ENCODE measurements around the gene CSGALNACT2.

Gene CSGALNACT2

DNA sequence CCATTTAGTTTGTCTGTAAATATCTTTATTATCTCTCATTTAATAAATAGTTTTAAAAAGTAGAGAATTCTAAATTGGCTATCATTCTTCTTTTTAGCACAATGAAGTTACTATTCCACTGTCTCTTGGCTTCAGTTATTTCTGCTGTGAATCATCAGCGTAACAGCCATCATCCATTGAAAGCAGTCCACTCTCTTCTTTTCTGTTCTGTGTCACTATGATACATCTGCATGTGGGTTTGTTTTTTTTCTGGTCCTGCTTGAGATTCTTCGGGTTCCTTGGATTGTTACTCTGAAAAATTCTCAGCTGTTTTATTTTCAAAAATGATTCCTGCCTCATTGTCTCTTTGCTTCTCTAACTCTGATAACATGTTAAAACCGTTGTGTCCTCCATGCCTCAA is 52.5 kb downstream of the CSGALNACT2 start:
- DNase-seq = no peak

DNA sequence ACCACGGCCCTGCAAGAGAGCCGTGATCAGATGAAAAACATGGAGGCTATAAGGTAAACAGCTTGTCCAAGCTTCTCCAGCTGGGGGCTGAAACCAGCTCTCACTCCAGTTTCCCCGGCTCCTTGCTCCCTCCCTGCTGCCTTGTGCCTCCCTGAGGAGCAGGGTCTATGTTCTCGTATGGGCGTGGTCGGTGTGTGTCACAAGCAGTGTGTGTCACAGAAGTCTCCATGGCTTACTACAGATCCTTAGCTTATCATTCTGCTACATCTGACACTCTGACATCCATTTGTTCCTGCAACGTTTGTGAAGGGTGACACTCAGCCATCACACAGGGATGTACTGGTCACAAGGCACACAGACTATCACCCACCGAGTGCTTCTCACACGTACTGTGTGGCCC is 54.6 kb downstream of the CSGALNACT2 start:
- DNase-seq = no peak

DNA sequence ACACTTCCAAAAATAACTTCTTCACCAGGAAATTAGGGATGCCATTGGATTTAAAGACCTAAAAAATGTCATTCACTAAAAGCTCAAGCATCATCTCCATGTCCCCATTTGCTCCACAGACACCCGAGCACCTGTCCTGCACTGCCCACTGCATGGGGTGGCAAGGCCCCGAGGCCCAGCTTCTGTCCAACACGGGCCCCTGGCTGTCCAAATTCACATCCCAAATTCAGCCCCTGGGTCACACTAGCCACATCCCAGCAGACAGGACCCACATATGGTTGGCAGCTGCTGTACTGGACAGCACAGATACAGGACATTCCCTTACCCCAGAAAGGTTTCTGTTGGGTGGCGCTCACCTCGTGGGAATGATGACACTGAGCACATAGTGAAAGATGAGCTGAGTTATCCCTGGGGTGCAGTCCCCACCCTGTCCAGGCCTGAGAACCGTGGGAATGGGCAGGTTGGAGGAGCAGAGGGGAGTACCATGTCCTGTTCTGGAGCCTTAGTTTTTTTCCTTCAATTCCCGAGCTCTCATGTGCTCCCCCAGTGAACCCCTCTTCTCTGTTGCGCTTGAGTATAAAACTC is 55.3 kb downstream of the CSGALNACT2 start:
- DNase-seq = no peak

DNA sequence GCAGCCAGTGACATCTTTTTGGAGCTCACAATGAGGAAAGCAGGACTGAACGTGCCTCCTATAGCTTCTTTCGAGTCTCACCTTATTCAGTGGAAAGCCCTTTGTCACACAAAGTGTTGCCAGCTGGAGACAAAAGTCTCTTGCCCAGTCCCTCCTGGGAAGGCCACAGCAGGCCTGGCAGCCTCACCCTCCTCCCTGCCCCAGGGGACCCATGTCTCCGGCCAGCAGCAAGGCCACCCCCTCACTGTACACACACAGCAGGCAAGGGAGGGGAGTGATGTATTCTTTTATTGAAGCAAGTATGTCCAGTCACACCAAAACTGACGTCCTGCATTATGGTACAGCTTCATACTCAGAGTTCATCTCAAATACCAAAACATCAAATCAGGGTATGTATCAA is 56.0 kb downstream of the CSGALNACT2 start:
- DNase-seq = no peak

DNA sequence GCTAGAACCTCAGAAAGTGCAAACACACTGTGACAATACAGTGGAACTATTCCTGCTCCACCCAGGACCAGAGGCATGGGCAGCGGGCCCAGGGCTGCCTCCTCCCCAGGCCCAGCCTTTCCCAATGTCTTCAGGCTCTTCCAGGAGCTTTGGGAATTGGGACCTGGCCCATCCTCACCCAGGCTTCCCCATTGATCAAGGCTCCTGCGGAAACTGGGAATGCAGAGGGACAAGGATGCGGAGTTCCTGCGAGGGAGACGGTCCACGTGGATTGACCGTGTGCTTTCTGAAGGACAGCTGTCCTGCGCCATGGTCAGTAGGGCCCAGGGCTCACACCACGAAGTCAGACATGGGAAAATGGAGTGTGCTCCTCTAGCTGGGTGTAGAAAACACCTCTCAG is 56.6 kb downstream of the CSGALNACT2 start:
- DNase-seq = no peak

DNA sequence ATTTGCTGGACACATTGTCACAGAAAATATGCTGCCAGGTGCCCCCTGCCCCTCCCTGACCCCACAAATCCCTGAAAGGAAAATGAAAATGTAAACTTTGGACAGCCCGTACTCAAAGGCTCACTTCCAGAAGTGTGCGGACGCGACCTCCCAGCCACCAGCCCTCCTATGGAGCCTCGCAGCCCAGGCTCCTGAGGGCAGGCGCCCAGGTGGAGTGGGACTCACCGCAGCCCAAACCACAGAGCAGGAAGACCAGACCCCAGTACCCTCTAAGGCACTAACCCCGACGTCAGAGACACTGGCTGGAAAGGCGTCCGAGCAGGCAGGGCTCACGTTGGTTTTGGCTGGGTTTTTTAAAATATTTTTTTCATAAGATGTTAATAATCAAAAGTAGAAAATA is 57.3 kb downstream of the CSGALNACT2 start:
- no peak for DNase-seq

DNA sequence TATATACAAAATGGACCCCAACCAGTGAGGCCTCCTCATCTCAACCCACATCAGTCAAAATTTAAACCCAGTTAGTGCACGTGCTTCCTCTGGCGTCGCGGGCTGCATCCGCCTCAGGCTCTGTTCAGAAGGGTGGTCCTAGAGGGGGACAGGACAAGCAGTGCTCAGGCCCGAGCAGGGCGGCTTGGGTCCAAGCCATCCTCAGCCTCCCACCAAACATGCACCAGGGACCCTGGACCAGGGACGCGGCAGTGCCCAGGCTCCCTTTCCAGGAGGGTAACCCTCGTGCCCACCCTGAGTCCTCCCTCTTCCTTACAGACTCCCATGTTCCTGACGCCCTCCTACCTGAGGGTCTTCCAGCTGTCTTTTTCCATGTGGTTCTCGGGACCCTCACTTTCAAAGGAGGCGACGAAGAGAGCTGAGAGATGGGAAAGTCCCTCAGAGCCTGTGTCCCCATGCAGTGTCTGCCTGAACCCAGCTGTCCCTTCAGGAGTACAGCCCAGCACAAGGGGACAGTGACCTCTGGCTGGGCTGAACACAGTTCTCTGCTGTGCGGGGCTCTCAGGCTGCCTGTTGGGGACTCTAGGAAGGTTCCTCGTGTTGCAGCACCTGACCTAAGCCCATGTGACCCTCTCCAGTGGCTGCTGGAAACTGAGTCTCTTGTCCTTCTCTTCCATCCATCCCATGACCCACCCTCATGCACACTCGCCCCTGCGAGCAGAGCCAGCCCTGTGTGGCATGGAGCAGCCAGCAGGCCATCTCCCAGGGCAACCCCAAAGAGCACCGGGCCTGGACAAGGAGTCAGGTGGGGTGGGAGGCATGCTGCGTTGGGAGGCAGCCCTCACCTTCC is 58.1 kb downstream of the CSGALNACT2 start:
- DNase-seq = no peak

DNA sequence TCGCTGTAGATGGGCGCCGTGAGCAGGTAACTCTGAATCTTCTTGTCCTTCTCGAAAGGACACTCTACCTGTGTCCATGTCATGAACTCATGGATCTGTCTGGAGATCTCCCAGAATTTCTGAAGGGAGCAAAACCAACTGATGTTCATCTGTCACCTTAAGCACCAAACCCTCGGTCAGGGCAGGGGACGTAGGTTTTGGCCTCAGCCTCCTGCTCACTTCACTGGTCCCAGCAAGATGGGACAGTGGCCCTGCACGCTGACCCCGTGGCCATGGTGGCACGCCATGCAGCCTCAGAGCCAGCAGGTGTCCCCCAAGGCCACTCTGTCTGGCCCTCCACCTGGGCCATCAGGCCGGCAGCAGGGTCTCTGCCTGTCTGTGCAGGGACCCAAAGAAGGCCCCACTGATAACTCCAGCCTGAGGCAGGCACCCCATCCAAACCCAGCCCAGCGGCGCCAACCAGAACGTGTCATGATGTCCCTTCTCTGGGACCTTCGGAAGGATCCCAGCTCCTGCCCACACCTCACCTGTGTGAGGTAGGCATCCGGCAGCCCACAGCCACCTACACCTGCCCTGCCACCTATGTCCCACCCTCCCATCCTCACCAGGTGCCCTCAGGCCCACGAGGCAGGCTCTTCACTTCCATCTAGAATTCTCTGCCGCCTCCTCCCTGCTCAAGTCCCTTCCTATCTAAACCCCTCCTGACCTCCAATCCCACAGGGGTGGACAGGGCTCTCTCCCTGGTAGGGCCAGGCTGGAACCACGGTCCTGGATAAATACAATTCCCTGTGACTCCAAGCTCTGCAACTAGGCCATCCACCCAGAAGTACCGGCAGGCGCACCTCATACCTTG is 59.0 kb downstream of the CSGALNACT2 start:
- no peak for DNase-seq

DNA sequence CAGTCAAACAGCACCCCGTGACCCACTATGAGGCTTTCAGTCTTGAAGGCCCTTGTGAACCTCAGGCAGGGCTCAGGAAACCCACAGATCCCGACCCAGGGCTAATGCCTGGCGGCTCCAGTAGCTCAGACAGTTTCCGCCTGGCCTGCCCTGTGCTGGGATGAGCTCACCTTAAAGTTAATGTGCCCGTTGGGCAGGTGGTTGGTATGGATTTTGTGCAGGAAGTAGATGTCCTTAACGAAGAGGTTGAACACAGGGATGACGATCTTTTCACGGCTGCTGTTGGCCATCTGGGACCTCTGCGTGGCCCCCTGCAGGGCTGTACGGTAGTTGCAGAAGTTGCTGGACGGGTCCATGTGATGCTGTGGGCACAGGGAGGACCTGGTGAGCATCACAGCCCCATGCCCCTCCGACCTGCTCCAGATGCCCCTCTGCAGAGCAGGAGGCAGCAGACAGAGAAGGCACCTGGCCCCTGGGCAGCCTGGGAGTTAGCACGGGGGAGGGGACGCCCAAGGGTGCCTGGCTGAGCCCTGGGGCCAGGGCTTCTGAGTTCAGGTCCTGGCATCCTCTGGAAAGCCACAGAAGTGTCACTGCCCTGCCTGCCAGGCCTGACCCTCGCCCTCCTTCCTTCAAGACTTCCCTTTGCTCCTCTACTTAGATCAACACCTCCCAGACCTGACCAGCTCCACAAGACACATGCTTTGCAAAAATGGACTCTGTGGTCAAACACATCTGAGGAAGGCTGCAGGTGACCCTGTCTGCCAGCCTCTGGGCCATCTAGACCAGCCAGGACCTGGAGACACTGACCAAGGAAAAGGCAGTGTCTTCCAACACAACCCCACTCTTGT is 59.8 kb downstream of the CSGALNACT2 start:
- DNase-seq = no peak

DNA sequence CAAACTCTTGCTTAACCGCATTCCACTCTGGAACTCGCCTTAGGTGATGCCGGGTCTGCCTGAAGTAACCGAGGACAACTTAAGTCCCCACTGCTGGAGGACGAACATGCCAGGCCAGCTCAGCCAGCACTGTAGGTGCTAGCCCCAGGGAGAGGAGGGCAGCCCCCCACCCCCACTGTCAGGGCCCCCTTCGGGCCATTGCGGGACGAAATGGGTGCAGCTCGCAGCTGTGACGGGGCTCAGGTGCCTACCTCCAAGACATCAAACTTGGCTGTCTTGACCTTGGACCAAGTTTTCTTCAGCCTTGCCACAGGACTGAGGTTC is 60.4 kb downstream of the CSGALNACT2 start:
- no peak for DNase-seq

DNA sequence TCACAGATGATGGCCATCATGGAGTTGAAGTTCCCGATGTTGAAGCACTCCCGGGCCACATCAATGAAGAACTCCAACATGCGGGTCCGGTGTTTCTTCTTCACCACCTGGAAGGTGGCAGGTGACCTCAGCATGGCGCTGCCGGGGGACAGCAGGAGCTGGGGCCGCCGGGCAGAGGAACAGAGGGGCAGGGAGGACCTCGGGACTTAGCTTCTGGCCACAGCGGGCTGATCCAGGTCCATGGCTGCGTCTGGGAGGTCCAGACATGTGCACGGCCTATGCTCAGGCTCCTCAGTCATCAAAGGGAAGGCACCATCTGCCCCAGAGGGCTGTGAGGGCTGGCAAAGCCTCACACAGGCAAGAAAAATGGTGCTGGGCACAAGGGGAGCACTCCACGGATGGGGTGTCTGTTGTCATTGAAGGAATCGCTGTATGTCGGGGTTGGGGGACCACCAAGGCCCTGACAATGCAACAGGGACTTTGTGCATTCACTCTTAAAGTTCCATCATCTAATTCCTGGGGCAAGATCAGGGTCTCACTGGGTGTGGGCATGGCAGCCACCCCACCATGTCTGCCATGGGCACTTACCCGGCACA is 60.9 kb downstream of the CSGALNACT2 start:
- no peak for DNase-seq

DNA sequence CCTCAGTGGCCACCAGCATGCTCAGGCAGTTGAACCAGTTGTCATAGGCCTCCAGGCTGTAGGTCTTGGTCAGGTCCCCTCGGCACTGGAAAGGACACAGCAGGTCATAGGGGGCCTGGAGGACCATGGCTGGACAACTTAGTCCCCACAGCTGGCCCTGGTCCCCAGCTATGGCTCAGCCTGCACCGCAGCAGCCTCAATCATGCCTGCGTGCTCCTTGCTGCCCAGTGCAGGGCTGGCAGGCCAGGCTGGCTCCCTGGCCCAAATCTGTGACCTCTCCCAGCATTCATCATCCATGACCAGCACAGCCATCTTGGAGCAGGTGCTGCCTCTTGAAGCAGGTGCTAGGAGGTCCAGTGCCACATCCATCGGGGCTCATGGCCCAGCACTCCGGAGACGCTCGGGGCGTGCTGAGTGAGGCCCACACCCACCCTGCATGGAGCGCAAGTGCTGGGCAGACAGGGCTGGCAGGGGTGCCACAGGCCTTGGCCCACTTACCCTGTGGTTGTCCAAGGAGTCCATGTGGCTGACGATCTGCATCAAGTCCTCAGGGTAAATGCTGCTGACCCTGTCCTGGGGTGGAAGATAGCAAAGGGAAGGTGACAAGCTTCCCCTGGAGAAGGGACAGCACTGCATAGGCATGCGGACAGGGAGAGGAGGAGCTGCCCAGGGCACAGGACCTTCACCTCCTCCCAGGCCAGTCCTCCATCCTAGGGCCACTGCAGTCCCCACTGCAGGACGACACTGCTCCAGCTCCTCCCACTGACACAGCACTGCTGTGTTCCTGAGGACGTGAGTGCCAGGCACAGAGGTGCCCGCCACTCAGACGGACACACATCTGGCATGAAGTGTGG is 61.7 kb downstream of the CSGALNACT2 start:
- no peak for DNase-seq

DNA sequence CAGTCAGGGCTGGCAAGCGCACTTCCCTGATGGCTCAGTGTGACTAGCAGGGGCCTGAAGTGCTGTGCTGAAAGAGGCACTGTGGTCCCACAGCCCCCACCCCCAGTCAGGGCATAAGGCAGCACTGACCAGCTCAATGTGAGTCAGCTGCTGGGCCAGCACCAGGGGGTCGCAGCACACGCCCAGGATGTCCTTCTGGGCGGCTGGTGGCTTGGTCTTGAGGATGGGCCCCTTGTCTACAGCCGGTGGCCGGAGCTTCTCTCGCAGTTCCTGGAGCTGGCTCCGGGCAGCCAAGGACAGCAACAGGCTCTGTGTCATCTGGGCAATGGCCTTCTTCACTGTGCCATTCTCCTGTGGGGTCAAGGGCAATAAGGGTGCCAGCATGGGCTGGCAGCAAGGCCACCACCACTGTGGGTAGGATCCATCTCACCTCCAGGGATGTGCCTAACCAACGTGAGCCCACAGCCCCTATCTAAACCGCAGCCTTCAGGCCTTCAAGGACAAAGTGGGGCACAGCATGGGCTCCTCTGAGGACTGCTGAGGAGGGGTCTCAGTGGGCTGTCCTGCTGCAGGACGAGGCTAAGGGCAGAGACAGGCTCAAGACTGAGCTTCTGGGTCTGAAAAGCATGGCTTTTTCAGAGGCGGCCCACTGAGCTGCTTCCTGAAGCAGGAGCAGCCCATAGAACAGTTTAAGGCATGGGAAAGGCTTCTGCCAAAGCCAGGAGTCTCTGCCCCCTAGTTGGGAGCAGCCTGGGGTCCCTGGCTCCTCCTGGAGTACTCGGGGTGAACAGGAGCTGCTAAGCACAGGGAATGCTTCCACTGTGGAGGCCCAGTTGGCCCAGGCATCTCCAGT is 62.5 kb downstream of the CSGALNACT2 start:
- no peak for DNase-seq

DNA sequence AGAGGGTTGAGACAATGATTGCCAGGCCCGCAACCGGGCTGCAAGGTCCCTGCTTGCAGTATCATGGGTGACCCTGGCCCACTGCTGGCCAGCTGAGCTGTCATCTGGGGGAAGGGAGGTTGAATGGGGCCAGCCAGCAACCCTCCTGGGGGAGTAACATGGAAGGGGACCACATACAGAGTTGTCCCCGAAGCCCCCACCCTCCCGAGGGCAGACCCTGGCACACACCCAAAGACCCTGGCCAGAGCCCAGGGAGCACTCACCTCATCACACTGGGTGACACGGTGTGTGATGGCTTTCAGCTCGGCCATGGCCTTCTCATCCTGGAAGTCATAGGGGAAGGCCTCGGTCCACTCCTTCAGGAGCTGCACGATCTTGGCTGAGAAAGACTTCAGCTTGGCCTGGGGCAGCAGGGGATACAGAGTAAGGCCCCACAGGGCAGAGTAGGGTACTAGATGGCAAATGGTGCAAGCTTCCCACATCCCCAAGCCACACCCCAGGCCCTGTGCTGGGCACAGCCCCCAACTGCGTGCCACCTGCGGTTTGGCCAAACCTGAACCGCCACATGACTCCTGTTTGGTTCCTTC is 63.4 kb downstream of the CSGALNACT2 start:
- DNase-seq = no peak

DNA sequence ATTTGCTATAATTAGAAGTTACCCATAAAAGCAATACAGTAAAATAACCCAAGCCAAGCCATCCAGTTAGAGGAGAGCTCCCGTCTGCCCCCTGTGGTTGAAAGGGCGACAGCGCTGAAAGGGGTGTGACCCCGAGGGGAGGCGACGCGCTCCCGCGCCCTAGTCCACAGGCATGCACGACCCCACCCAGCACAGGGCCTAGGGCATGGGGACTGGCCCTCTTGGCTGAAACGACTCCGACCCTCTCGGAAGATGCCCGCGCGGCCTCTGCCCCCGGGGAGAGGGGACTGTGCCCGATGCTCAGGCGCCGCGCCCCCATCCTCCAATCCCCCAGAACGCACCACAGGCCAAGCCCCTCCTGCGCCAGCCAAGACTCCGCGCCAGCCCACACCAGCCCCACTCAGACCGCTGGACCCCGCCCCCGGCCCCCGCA is 64.0 kb downstream of the CSGALNACT2 start:
- peak; percentile 55 to 63 for DNase-seq

DNA sequence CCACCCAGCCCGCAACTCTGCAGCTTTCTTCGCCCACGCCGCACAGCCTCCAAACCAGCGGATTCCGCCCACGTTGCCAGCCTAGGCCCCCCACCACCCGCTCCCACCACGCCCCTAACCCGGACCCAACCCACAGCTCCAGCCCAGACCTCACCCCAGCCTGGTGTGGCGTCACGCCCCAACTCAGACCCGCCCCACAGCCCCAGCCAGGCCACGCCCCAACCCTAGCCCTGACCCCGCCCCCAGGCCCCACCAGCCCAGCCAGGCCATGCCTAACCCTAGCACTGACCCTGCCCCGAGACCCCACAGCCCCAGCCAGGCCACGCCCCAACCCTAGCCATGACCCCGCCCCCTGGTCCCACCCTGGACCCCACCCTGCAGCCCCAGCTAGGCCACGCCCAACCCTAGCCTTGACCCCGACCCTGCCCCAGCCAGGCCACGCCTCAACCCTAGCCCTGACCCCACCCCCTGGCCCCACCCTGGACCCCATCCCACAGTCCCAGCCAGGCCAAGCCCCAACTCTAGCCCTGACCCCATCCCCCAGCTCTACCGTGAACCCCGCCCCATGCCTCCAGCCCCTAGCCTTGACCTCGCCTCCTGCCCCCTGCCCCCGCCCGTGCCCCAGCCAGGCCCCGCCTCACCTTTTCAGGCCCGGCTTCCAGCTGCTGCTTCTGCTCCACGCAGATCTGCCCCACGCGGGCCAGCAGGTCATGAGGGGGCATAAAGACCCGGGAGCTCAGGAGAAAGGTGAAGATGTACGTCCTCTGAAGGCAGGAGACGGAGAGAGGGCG is 64.6 kb downstream of the CSGALNACT2 start:
- peak; percentile 38 to 56 for DNase-seq

DNA sequence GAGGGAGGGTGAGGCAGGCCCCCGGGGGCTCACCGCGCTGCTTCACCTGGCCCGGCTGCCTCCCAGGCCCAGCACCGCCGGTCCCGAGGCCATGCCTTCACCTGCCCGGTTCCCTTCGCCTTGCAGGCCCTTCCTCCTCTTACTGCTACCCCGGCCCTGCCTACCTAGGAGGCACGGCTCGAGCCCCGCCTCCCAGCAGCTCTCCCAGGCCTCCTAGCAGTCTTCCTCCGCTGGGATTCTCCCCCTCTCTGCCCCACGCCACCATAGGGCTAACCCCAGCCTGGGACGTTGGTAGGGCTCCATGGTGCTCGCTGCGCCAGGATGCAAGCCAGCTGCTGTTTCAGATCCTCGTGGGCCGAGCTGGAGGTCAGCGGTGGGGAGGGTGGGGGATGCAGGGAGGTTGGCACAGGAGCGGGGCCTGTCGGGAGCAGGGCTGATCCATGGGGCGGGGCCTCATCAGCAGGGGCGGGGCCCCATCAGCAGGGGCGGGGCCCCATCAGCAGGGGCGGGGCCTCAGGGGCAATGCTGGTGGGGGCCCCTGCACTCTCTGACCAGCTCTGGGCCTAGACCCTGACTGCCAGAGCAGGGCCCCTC is 65.3 kb downstream of the CSGALNACT2 start:
- peak in 1 of 2 donors; percentile 35 for DNase-seq

DNA sequence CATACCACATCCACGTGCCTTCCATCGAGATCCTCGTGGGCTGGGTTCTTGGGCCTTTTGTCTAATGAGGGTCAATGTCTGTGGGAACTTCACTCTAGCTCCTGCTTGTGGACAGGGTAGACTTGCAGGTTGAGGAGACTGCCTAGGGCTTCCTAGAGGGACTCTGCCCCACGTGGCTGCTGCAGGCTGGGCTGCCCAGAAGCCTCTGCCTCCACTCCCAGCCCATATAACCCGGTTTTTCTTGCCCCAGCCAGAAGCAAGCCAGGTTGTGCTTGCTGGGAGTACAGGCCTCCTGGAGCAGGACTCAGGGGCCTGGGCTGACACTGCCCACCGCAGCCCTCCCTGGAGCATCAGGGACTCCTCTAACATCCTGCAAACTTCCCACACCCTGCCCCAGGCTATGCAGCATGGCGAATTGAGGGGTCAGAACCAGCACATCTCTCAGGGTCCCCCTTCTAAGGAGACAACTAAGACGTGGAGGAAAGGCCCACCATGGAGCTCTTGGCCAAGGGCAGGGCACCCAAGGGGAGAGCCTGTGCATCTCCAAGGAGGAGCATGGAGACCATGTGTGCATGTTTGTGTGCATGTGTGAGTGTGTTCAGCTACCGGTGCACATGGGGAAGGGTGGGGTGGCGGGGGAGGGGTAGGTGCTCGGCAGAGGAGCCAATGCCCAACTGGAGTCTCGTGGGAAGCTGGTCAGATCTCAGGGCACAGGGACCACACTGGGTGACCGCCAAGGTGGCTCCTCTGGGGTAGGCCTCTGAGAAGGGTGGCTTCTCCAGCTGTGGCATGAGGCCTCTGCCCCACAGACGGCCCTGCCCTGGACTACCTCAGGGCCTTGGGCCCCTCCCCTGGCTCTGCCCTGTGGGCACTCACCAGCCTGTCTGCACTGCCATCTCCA is 66.0 kb downstream of the CSGALNACT2 start:
- no peak for DNase-seq

Measured in CD4-positive, alpha-beta T cell treated with Interferon alpha-2 for 1 hour (primary cell).